ENCODE measurements around the gene ATG5. TPM values are rescaled to one million over a fixed set of nuclear protein-coding genes. Genes with fewer than 3 reads are reported as not detected.

ATG5 gene
- total and polyA plus RNA-seq, 3 experiments from 2014 or later, result 39.0 to 45.0 (median 44.5) TPM

- H3K4me1 ChIP-seq (ENCODE audit: insufficient read depth, low read length), result no peaks in the 10 kb centered on the region
- H3K36me3 ChIP-seq (ENCODE audit: insufficient read depth, low read length), result no peaks in the 10 kb centered on the region
- Mint-ChIP-seq H3K4me3 (peak overlapping the region in 1 of 7 donors; percentile 8), H3K27ac (no peak overlapping the region), H3K4me1 (peaks cover 2 to 12% (median 7%) of the 10 kb centered on the region in 3 donors), H3K36me3 (no peaks in the 10 kb centered on the region), H3K27me3 (no peaks in the 10 kb centered on the region), H3K9me3 (no peaks in the 10 kb centered on the region)
- DNase-seq, result no peak
- no peak overlapping the region for H3K27ac ChIP-seq (ENCODE audit: low read depth, low read length)
- CTCF ChIA-PET, result no interaction called here
- H3K27me3 ChIP-seq (ENCODE audit: insufficient read depth, low read length, poor library complexity, severe bottlenecking), result no peaks in the 10 kb centered on the region
- H3K9me3 ChIP-seq (ENCODE audit: low read length), result no peaks in the 10 kb centered on the region
- no peak overlapping the region for H3K4me3 ChIP-seq (ENCODE audit: low read length)
- POLR2A ChIA-PET, result no interaction called here
Observed at GRCh38 chr6:106134906-106135634, 190.5 kb downstream of the ATG5 start.

Other genes with a start within 250 kb of the ATG5 start
- 10 to 100 TPM; 88.2 to 90.7 TPM for gene PRDM1, start 239.4 kb downstream of the ATG5 start, total RNA-seq
- 79.8 TPM for gene PRDM1, start 239.4 kb downstream of the ATG5 start, polyA plus RNA-seq
- 10 to 100 TPM; 32.3 TPM for gene CRYBG1, start 35.0 kb upstream of the ATG5 start, total RNA-seq
- gene CRYBG1, start 35.0 kb upstream of the ATG5 start, polyA plus RNA-seq, result 19.4 TPM